HG03159 (cell line): ENCODE data around the gene TPX2.

Source experiments
- ATAC-seq: cut with Tn5 transposase; IDR thresholded peaks from one replicate; pipeline ENCODE4 v1.9.1; 2021; ENCODE audit warnings: mild to moderate bottlenecking, moderate library complexity; ENCODE audit not compliant: unreplicated experiment

Gene TPX2

DNA sequence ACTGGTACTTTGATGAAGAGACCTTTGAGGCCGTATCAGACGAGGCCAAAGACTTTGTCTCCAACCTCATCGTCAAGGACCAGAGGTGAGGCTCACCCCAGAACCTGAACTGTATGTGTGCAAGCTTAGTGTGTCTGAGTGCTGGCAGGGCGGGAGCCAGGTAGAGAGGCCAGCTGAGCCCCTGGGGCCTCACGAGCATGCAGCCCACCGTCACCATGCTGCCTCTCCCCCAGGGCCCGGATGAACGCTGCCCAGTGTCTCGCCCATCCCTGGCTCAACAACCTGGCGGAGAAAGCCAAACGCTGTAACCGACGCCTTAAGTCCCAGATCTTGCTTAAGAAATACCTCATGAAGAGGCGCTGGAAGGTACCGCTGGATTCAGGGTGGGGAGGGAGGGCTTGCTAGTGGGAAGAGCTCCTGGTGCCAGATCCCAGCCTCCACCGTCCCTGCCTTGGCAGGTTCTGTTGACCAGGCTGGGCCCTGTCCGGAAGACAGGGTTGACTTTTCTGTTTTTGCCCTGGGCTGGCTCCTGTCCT, 92.7 kb downstream of the TPX2 start:
- no peak for ATAC-seq

- ATAC-seq, result no peak
These were observed 94.2 kb downstream of the TPX2 start for GRCh38 chr20:31833130-31833930.

DNA sequence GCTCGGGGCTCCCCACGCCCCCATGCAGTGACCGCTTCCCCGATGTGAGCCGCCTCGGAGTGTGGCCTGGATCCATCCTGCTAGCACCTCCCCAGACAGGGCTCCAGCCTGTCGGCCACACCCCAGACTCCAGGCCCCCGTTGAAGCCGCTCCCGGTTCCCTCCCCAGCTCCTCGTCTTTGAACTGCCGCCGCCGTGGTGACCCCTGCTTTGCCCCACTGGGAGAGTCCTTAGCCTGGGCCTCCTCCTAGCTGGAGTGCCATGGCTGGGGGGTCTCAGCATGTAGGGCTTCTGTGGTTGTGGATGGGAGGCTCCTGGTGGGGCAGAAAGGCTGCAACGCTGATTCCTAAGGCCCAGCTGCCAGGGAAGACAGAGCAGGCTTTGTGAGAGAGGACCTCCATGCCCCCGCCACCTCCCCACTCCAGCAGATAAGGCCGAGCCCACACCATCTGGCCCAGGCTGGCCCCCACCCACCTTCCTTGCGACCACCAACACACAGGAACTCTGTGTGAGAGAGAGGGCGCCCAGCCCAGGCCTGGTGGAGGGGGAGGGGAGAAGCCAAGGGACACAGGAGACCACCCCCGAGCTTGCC, 94.9 kb downstream of the TPX2 start:
- no peak for ATAC-seq

- ATAC-seq, result peak; percentile 12
These were observed 96.5 kb downstream of the TPX2 start for GRCh38 chr20:31835554-31835953.

DNA sequence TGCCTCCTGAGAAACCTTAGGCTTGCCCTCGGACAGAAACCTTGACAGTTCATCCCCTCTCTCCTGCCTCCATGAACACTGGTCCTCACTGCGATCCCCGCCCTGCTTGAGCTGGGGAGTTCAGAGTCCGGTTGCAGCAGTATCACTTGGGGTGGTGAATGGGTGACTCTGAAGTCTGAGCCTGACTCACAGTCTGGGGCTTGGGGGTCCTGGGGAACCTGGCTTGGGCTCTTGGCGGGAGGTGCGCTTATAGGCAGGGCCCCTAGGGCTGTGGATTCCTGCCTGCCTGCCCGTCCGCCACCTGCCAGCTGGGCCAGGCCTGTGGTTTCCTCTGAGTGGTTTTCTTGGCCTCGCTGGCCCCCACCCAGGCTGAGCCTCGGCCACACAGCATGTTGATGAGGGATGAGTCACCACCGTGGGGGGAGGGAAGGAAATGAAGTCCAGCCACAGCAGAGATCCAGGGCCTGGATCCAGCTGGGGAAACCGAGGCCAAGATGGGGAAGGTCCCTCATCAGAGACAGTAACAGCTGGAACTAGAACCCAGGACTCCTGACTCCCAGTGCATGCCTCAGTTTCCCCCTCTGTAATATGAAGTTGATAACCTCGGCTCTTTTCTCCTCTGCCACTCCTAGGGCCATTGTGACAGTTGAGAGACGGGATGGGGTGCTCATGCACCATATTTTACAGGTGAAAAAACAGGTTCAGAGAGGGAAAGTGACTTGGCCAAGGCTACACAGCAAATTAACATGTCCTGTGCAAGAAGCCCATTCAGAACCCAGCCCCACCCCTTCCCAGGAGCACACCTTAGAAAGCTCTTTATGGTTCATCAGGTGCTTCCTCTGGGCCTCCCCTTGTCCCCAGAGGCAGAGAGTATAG, 97.1 kb downstream of the TPX2 start:
- ATAC-seq, result peak; percentile 57

DNA sequence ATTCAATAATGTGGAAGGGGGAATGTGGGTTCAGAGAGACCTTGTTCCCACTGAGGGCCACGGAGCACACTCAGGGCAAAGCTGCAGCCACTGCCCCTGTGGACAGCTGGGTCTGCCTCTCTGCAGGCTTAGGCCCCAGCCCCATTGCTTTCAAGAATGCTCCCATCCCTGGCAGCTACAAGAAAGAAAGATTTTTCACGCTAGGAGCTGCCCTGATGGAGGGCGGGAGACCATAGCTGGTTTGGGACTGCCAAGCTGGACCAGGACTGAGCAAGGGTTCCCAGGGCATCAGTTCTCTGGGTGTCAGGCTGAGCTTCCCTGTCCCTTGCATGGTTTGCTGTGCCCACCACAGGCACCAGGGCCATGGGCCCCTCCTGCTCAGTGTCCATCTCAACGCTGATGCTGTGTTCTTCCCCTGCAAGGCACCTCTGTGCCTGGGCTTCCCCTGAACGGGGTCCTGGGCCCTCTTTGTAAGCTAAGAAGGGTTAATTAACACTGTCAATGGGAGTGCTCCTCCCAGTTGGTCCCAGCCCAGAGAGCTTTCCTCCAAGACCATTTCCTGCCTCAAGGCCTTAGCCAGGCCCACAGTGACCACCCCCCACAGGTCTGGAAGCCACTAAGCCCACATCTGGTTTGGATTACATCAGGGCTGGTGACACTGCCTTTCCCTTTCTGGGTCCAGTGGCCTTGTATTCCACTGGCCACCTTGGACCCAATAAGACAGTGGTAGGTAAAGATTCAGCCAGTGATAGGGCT, 97.9 kb downstream of the TPX2 start:
- no peak for ATAC-seq

- ATAC-seq, result no peak
These were observed 98.9 kb downstream of the TPX2 start for GRCh38 chr20:31837896-31838397.

- no peak for ATAC-seq
These were observed 99.7 kb downstream of the TPX2 start for GRCh38 chr20:31838646-31839292.

DNA sequence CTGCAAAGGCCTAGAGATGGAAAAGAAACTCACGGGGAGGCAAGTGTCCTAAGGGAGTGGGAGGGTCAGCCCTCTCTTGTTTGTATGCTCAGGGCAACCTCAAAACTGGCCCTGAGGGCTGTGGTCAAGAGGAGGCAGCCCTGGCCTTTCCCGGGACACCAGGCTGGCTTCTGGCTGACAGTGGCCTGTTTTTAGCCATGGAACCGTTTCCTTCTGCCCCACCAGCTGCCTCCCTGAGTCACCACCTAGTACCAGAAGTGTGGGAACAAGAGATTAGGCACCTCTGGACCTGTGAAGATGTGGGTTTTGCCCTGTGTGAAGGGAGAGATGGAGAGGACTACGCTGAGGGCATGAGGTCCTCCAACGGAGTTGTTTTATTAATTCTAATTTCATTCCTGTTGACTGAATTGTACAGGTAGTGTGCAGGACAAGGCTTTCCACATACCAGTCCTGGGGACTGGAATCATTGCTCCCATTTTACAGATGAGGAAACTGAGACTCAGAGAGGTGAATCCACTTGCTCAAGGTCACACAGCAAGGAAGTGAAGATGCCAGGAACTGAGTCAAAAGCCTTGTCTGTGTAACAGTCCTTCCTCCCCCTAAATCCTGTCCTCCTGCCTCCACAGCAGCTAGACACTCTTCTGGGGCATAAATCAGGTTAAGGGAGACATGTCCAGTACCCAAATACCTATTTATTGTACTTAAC, 100.8 kb downstream of the TPX2 start:
- no peak for ATAC-seq

- ATAC-seq, result no peak
These were observed 102.1 kb downstream of the TPX2 start for GRCh38 chr20:31840906-31841816.

GRCh38 chr20:31841928-31842327, 102.8 kb downstream of the TPX2 start:
- no peak for ATAC-seq

GRCh38 chr20:31842471-31843157, 103.5 kb downstream of the TPX2 start:
- no peak for ATAC-seq

GRCh38 chr20:31843288-31843687, 104.2 kb downstream of the TPX2 start:
- ATAC-seq, result no peak

GRCh38 chr20:31843881-31844280, 104.8 kb downstream of the TPX2 start:
- no peak for ATAC-seq

DNA sequence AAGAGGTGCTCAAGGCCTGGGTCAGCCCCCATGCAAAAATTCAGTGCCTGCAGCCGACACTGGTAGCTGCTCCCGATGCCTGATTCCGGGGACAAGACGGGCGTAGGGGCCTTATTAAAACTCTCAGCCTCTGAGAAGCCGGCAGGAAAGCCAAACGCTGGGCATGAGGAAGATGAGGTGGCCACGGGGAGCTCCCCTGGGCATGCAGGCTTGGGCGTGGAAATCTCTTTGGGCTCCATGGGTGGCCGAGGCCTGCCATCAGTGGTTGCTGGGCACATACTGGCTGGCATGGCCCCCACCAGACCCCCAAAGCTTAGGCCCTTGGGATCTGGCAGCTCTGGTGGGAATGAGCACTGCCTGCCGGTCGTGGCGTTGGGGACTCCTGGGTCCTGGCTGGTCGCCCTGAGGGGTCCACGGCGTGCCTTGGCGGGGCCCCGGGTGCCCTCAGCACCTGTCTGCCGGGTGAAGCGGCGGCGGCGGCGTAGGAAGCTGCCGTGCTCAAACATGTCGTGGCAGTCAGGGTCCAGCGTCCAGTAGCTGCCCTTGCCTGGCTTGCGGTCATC, 105.7 kb downstream of the TPX2 start:
- no peak for ATAC-seq

DNA sequence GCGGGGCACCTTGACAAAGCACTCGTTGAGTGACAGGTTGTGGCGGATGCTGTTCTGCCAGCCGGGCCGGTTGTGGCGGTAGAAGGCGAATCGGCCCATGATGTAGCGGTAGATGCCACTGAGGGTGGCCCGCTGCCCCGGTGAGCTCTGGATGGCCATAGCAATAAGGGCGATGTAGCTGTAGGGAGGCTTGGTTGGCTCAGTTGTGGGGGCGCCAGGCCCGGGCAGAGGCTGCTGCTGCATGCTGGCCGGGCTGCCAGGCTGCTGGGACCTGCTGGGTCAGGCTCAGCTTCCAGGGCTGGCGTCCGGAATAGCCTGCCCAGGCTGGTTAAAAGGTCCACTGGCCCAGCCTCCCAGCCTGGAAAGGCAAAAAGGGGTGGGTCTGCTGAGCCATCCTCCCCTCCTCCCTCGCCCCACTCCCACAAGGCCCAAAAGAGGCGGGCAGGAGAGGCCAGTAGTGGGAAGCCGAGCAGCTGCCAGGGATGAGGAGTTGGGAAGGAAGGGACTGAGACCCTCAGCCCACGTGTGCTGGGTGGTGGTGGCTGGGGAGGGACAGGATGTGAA, 106.3 kb downstream of the TPX2 start, which contains the start of gene FOXS1:
Gene FOXS1 (minus strand): TSS at position 305 of the 564 bp plus-strand sequence. CDS start 62 bp downstream, at position 243.
- no peak for ATAC-seq

GRCh38 chr20:31846793-31847138, 107.7 kb downstream of the TPX2 start:
- ATAC-seq, result no peak
